Spleen (tissue), 11 donors: ENCODE measurements around the gene KIAA1328. TPM values are rescaled to one million over a fixed set of nuclear protein-coding genes. Genes with fewer than 3 reads are reported as not detected.

Experiments
- DNase-seq: peaks from one replicate; pipeline ENCODE4 v3.0.0-alpha.2; 2020
- H3K27ac ChIP-seq, 8 donors: fragments of 200-600 bp; sonication (generic) in 7 of 8; 1 replicate in 4 of 8; 2 replicates in 4 of 8; pipeline versions ENCODE4 v1.5.0 to v1.8.0; 2016 to 2021; ENCODE audit warnings: inconsistent platforms in 4 of 8, mild to moderate bottlenecking in 4 of 8, moderate library complexity in 1 of 8
- H3K27me3 ChIP-seq, 7 donors: fragments of 200-600 bp; sonication (generic) in 6 of 7; replicated peaks in 1 of 7; 1 replicate in 4 of 7; 2 replicates in 3 of 7; pipeline versions ENCODE4 v1.5.0 to v1.8.0; 2016 to 2021; ENCODE audit warnings: inconsistent platforms in 3 of 7, mild to moderate bottlenecking in 1 of 7
- H3K36me3 ChIP-seq, 6 donors: fragments of 200-600 bp; sonication (generic) in 5 of 6; 1 replicate in 4 of 6; 2 replicates in 2 of 6; pipeline versions ENCODE4 v1.5.0 to v1.8.0; 2016 to 2021; ENCODE audit warnings: inconsistent platforms in 2 of 6
- H3K4me1 ChIP-seq, 6 donors: fragments of 200-600 bp; sonication (generic) in 5 of 6; 1 replicate in 3 of 6; 2 replicates in 3 of 6; pipeline versions ENCODE4 v1.5.0 to v1.8.0; 2016 to 2021; ENCODE audit warnings: inconsistent platforms in 3 of 6
- H3K4me3 ChIP-seq, 8 donors: fragments of 200-600 bp; sonication (generic) in 7 of 8; 1 replicate in 4 of 8; 2 replicates in 4 of 8; pipeline versions ENCODE4 v1.5.0 to v1.8.0; 2016 to 2021; ENCODE audit warnings: inconsistent platforms in 4 of 8, mild to moderate bottlenecking in 4 of 8, moderate library complexity in 2 of 8
- H3K9me3 ChIP-seq, 8 donors: fragments of 200-600 bp; sonication (generic) in 7 of 8; 1 replicate in 4 of 8; 2 replicates in 4 of 8; pipeline versions ENCODE4 v1.5.0 to v1.8.0; 2016 to 2021; ENCODE audit warnings: inconsistent platforms in 4 of 8
- POLR2A ChIP-seq, 3 donors: fragments of 450-650 bp; IDR thresholded peaks; one replicate each; pipeline ENCODE4 v1.5.1; 2017; ENCODE audit warnings: antibody characterized with exemption in 3 of 3, mild to moderate bottlenecking in 1 of 3
- POLR2AphosphoS5 ChIP-seq, 3 donors: sonication (generic); formaldehyde crosslinking; IDR thresholded peaks; one replicate each; pipeline ENCODE4 v1.5.1; 2017; ENCODE audit warnings: antibody characterized with exemption in 3 of 3
- WGBS, 5 donors: extraction: QIAGEN DNeasy Blood & Tissue Kit in 3 of 5; methylation state at CpG; one replicate each; pipeline versions ENCODE4 v1.1.5 to v1.1.7; 2013 to 2018; 5-methylcytosine and 5-hydroxymethylcytosine counted together
- intact Hi-C: fragments of 100-400 bp; cut with DNase I; formaldehyde crosslinking; loops from one replicate; pipeline ENCODE4 v1.15.0; 2023; ENCODE audit warnings: low total_unique reads
- polyA plus RNA-seq, 3 donors: library from polyadenylated mRNA; stranded (reverse); fragments of 200-250 nt; gene quantifications; one replicate each; pipeline ENCODE4 v1.2.1, GENCODE V29; 2013
- total RNA-seq, 7 donors: library from RNA; depleted of rRNA in 3 of 7; stranded (reverse); fragments of >200 nt in 3 of 7; fragmentation: NEBNext Ultra II Directional in 4 of 7; extraction: Animal tissue kit (Norgen Biotek cat#: 25700) in 4 of 7; gene quantifications; one replicate each; pipeline versions ENCODE4 v1.1.0 to v1.2.1, GENCODE V29; 2016 to 2021
- TF ChIP-seq, protein P1 (sequence below), 11 experiments: fragments of 200-600 bp in 7 of 11; fragments of 450-650 bp in 4 of 11; sonication (generic) in 4 of 11; IDR thresholded peaks in 8 of 11; conservative IDR thresholded peaks in 3 of 11; 1 replicate in 7 of 11; 2 replicates in 4 of 11; pipeline versions ENCODE4 v1.4.0 to v1.8.0; 2016 to 2021; ENCODE audit warnings: antibody characterized with exemption in 11 of 11, inconsistent platforms in 4 of 11, mild to moderate bottlenecking in 1 of 11
- donor health status: healthy with polysubstance abuse.
- donor health status: DM: no; HTN: no; CAD: no; lungs with moderate emphysema.
- donor health status: DM: no; HTN: no; CAD: no.
- donor health status: Bipolar disorder and iron deficiency.
- donor health status: healthy.
- donor health status: DM: no; HTN: no; CAD: no.
- donor health status: DM: yes; HTN: yes; CAD: no.

KIAA1328 gene
- total and polyA plus RNA-seq, 10 donors = 1.9 to 27.1 (median 14.9) TPM

DNA sequence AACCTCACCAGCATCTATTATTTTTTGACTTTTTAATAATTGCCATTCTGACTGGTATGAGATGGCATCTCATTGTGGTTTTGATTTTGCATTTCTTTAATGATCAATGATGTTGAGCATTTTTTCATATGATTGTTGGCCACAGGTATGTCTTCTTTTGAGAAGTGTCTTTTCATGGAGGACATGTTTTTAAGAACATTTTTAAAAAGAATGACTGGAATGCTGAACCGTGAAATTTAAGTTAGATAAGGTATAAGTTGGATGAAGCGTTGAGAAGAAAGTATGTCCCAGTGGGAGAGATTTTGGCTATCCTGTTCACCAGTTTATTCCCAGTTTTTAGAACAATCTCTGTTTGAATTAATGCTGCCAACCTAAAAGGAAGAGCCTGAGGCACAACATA, 370.8 kb downstream of the KIAA1328 start:
- TF ChIP-seq POLR2A (IDR thresholded peaks at IDR 0.05) = no peak
- TF ChIP-seq, protein P1, sequence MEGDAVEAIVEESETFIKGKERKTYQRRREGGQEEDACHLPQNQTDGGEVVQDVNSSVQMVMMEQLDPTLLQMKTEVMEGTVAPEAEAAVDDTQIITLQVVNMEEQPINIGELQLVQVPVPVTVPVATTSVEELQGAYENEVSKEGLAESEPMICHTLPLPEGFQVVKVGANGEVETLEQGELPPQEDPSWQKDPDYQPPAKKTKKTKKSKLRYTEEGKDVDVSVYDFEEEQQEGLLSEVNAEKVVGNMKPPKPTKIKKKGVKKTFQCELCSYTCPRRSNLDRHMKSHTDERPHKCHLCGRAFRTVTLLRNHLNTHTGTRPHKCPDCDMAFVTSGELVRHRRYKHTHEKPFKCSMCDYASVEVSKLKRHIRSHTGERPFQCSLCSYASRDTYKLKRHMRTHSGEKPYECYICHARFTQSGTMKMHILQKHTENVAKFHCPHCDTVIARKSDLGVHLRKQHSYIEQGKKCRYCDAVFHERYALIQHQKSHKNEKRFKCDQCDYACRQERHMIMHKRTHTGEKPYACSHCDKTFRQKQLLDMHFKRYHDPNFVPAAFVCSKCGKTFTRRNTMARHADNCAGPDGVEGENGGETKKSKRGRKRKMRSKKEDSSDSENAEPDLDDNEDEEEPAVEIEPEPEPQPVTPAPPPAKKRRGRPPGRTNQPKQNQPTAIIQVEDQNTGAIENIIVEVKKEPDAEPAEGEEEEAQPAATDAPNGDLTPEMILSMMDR (IDR thresholded peaks at IDR 0.05 in 8 of 11, conservative IDR thresholded peaks at IDR 0.05 in 3 of 11) = no peak
- TF ChIP-seq POLR2AphosphoS5 (IDR thresholded peaks at IDR 0.05) = no peak
- H3K36me3 ChIP-seq = no peaks in the 10 kb centered on the region
- no peak for DNase-seq
- no peaks in the 10 kb centered on the region for H3K27me3 ChIP-seq
- intact Hi-C loops = no loop called here
- WGBS, 5 donors = 89 to 95% (median 93%) methylated on average over 2 of the region's 2 CpGs
- H3K4me3 ChIP-seq = no peak overlapping the region
- H3K27ac ChIP-seq = no peak overlapping the region
- H3K4me1 ChIP-seq = no peaks in the 10 kb centered on the region
- H3K9me3 ChIP-seq = peaks cover 0 to 64% (median 33%) of the 10 kb centered on the region in 8 donors

DNA sequence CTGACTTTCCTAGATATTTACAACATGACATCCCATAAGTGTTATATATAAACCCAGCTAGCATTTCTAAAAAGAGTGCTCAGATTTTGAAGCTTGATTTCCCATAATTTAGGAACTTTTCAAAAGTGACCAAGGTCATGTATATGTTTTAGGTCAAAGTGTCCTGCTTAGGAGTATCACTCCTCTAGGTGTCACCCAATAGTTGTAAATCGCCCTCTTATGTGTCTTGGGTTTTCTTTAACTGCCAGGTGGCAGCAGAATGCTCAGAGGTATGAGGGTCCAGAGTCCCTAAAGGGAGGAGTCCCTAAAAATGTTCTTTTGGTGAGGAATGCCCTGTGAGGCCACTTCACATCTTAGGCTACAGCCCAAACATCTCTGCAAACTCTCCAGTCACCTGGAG, 378.4 kb downstream of the KIAA1328 start:
- DNase-seq = no peak
- WGBS, 5 donors = 69 to 89% (median 83%) methylated on average over 1 of the region's 1 CpG
- no peaks in the 10 kb centered on the region for H3K27me3 ChIP-seq
- intact Hi-C loops = no loop called here
- no peak overlapping the region for H3K27ac ChIP-seq
- H3K36me3 ChIP-seq = no peaks in the 10 kb centered on the region
- H3K9me3 ChIP-seq = peaks cover 0 to 29% (median 24%) of the 10 kb centered on the region in 8 donors
- no peak for TF ChIP-seq POLR2A (IDR thresholded peaks at IDR 0.05)
- no peak for TF ChIP-seq POLR2AphosphoS5 (IDR thresholded peaks at IDR 0.05)
- TF ChIP-seq, protein P1 (IDR thresholded peaks at IDR 0.05 in 8 of 11, conservative IDR thresholded peaks at IDR 0.05 in 3 of 11) = no peak
- H3K4me1 ChIP-seq = no peaks in the 10 kb centered on the region
- no peak overlapping the region for H3K4me3 ChIP-seq

DNA sequence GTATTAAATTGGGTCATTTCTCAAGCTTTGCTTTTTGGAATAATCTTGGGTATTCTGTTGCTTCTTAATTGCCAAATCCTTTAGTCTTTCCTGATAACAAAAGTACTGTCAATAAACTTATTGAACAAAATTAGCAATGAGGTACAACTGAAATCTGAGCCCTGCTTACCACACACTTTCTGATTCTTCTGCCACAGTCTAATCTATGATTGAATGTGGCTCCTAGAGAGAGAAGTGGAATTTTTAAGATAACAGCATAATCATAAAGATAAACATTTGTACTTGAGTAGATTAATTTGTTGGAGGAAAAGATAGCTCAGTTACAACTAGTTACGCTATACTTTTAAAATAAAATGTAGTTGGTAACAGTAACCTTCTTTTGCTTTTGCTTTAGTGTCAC, 381.9 kb downstream of the KIAA1328 start:
- Histone ChIP-seq H3K27ac (no peak overlapping the region), H3K27me3 (no peaks in the 10 kb centered on the region), H3K4me3 (no peak overlapping the region), H3K36me3 (no peaks in the 10 kb centered on the region), H3K9me3 (peaks cover 0 to 20% (median 15%) of the 10 kb centered on the region in 8 donors), H3K4me1 (no peaks in the 10 kb centered on the region)
- no peak for DNase-seq
- TF ChIP-seq POLR2AphosphoS5 (IDR thresholded peaks at IDR 0.05) (no peak), POLR2A (IDR thresholded peaks at IDR 0.05) (no peak)
- TF ChIP-seq, protein P1 (IDR thresholded peaks at IDR 0.05 in 8 of 11, conservative IDR thresholded peaks at IDR 0.05 in 3 of 11) = no peak
- 86 to 97% (median 94%) methylated on average over 1 of the region's 1 CpG for WGBS, 5 donors
- intact Hi-C loops = no loop called here

DNA sequence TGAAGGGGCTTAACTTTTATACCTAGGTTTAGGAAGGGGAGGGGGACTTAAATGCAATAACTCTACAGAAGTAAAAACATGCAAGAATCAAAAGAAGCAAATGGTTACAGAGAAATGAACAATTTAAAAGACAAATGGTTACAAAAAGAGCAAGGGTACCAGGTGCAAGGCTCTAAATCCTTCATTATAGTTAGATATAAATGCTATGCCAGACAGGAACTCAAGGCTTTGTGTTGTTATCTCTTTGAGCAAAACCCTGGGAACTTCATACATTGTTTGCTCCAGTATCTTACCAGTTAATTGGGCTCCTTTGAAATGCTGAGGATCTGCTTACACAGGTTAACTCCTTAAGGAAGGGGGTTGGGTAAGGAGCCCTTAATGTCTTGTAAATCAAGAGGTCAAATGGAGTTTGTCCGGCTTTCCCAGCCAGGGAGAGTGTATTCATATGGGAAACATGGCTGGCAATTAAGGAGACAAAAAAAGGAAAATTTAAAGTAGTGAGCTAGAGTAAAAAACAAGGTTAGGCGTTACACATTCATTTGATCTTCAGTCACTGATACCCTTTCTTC, 389.2 kb downstream of the KIAA1328 start:
- H3K4me1 ChIP-seq = no peaks in the 10 kb centered on the region
- TF ChIP-seq POLR2AphosphoS5 (IDR thresholded peaks at IDR 0.05) (no peak), POLR2A (IDR thresholded peaks at IDR 0.05) (no peak)
- TF ChIP-seq, protein P1 (IDR thresholded peaks at IDR 0.05 in 8 of 11, conservative IDR thresholded peaks at IDR 0.05 in 3 of 11) = no peak
- H3K4me3 ChIP-seq = no peak overlapping the region
- DNase-seq = no peak
- H3K9me3 ChIP-seq = peaks cover 0 to 22% (median 14%) of the 10 kb centered on the region in 8 donors
- peaks cover 0 to 11% (median 0%) of the 10 kb centered on the region in 6 donors for H3K36me3 ChIP-seq
- intact Hi-C loops = no loop called here
- H3K27ac ChIP-seq = no peak overlapping the region
- WGBS, 5 donors = 69 to 82% (median 73%) methylated on average over 2 of the region's 2 CpGs
- H3K27me3 ChIP-seq = no peaks in the 10 kb centered on the region
